ENCODE data around the gene COG3.

GRCh38 chr13:45448965-45449559 lies 15.7 kb upstream of the COG3 start:
- no peak for TF ChIP-seq CTCF (conservative IDR thresholded peaks at IDR 0.05; ENCODE audit: low read depth, low read length)
- TF ChIP-seq EZH2 (IDR thresholded peaks at IDR 0.05; ENCODE audit: borderline replicate concordance, low read depth, low read length, poor library complexity, severe bottlenecking) = no peak
